ENCODE data around the gene RNF144B. TPM values are rescaled to one million over a fixed set of nuclear protein-coding genes. Genes with fewer than 3 reads are reported as not detected.
A peak's percentile ranks its signal among the peaks of the same experiment; 100 is the strongest.
"Not testable (repeated sequence)": the region's sequence is repeated elsewhere in the genome, so short reads cannot be mapped to it uniquely, and the experiment has no call there.

RNF144B gene
- total and polyA plus RNA-seq, 4 experiments from 2014 or later: 0.93 to 5.8 (median 3.2) TPM

DNA sequence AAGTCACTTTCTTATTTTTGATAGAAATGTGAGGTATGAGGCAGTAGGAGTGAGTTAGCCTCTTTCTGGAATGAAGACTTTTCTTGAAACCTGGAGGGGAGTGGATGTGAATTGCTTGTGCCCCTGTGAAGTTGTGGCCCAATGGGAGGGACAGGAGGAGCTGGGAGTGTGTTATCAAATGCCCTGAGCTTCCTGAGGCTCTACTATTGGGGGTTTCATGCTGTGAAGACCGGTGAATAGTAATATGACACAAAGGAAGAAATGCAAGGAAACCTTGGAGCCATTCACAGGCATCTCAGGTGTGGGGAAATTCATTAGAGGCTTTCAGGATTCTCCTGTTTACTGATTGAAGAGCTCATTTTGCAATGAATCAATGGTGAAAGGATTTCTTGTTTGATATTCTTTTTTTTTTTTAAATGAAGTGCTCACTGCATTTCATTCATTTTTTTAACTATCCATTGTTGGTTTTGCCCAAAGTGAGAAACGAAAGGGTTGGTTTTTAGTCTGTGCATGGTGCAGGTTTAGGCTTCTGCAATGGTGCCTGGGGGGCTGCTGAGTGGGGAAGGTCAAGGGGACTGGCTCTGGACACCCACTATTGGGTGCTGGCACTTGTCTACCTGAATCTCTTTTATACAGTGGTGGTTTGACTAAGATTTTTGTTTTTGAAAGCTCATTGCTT, 8.2 kb downstream of the RNF144B start:
- CTCF ChIA-PET (ENCODE audit: partially characterized antibody): no interaction called here
- H3K27ac Mint-ChIP-seq: no peak overlapping the region
- no peak overlapping the region for H3K4me3 Mint-ChIP-seq
- POLR2A ChIA-PET (ENCODE audit: partially characterized antibody): no interaction called here
- no peak overlapping the region for H3K27ac ChIP-seq (ENCODE audit: low read depth, low read length)
- no peaks in the 10 kb centered on the region for H3K36me3 ChIP-seq (ENCODE audit: insufficient read depth, low read length)
- H3K4me1 ChIP-seq (ENCODE audit: insufficient read depth, low read length): no peaks in the 10 kb centered on the region
- H3K27me3 ChIP-seq (ENCODE audit: insufficient read depth, low read length): no peaks in the 10 kb centered on the region
- intact Hi-C loops (cut with micrococcal nuclease): no loop called here
- no peak for DNase-seq
- H3K9me3 ChIP-seq (ENCODE audit: control insufficient read depth in 1 of 2, low read length in 2 of 2): no peaks in the 10 kb centered on the region
- H3K4me3 ChIP-seq (ENCODE audit: low read length in 2 of 2): no peak overlapping the region
- no peaks in the 10 kb centered on the region for H3K9me3 Mint-ChIP-seq
- peaks cover under 1 to 5% (median 4%) of the 10 kb centered on the region in 4 donors for H3K4me1 Mint-ChIP-seq
- H3K27me3 Mint-ChIP-seq: no peaks in the 10 kb centered on the region
- H3K36me3 Mint-ChIP-seq: peaks cover 5 to 17% of the 10 kb centered on the region in 2 donors

DNA sequence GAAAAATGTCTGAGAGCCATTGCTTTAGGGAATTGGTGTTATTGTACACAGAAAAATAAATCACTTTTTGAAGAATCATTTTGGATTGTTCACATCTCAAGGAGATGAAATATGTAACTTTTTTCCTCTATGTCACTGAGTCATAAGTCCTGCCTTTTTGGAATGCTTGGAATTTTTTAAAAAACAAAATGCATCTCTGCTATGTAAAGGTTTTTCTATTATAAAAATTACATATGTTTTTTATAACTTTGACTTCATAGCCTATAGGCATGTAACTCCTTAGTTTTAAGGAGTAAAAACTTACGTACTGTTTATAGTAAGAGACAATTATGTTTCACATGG, 8.7 kb downstream of the RNF144B start:
- H3K36me3 ChIP-seq (ENCODE audit: insufficient read depth, low read length): no peaks in the 10 kb centered on the region
- Mint-ChIP-seq H3K4me1 (peaks cover 6 to 9% (median 7%) of the 10 kb centered on the region in 4 donors), H3K36me3 (peaks cover 11 to 22% of the 10 kb centered on the region in 2 donors), H3K27me3 (no peaks in the 10 kb centered on the region), H3K9me3 (no peaks in the 10 kb centered on the region), H3K4me3 (no peak overlapping the region), H3K27ac (no peak overlapping the region)
- H3K4me1 ChIP-seq (ENCODE audit: insufficient read depth, low read length): no peaks in the 10 kb centered on the region
- no peak for DNase-seq
- no peaks in the 10 kb centered on the region for H3K9me3 ChIP-seq (ENCODE audit: control insufficient read depth in 1 of 2, low read length in 2 of 2)
- CTCF ChIA-PET (ENCODE audit: partially characterized antibody): no interaction called here
- no peaks in the 10 kb centered on the region for H3K27me3 ChIP-seq (ENCODE audit: insufficient read depth, low read length)
- POLR2A ChIA-PET (ENCODE audit: partially characterized antibody): no interaction called here
- intact Hi-C loops (cut with micrococcal nuclease): no loop called here
- no peak overlapping the region for H3K27ac ChIP-seq (ENCODE audit: low read depth, low read length)
- H3K4me3 ChIP-seq (ENCODE audit: low read length in 2 of 2): no peak overlapping the region

DNA sequence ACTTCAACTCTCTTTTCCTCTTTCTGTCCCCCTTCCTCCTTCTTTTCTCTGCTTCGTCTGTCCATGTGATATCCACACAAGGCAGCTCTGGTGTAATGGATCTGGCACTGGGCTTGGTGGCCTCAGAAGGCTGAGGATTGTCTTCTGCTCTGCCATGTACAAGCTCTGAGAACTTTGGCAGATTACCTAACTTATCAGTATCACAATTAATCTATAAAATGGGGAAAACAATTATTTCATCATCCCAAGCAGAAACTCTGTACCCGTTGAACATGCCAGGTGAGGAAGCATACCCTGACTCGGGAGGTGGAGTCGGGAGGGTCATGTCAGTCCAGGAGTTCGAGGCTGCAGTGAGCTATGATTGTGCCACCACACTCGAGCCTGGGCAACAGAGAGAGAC, 10.6 kb downstream of the RNF144B start:
- POLR2A ChIA-PET (ENCODE audit: partially characterized antibody): interaction anchor here (1.7 kb wide), 1 partner anchor 11 kb away, joined by 6 read pairs; the partner anchor contains the start of gene RNF144B
- Mint-ChIP-seq H3K9me3 (no peaks in the 10 kb centered on the region), H3K27me3 (no peaks in the 10 kb centered on the region), H3K4me3 (no peak overlapping the region), H3K36me3 (peaks cover 15 to 28% of the 10 kb centered on the region in 2 donors), H3K27ac (peak overlapping the region in 2 of 7 donors; percentile 39 to 48), H3K4me1 (peaks cover 11 to 13% (median 11%) of the 10 kb centered on the region in 4 donors)
- no peaks in the 10 kb centered on the region for H3K27me3 ChIP-seq (ENCODE audit: insufficient read depth, low read length)
- H3K36me3 ChIP-seq (ENCODE audit: insufficient read depth, low read length): no peaks in the 10 kb centered on the region
- no peak overlapping the region for H3K4me3 ChIP-seq (ENCODE audit: low read length in 2 of 2)
- H3K4me1 ChIP-seq (ENCODE audit: insufficient read depth, low read length): no peaks in the 10 kb centered on the region
- intact Hi-C loops (cut with micrococcal nuclease): no loop called here
- no peaks in the 10 kb centered on the region for H3K9me3 ChIP-seq (ENCODE audit: control insufficient read depth in 1 of 2, low read length in 2 of 2)
- DNase-seq: no peak
- CTCF ChIA-PET (ENCODE audit: partially characterized antibody): interaction anchor here (0.7 to 1.2 kb wide), 3 partner anchors 9 to 106 kb away, joined by 3 read pairs; partner anchors contain the start of gene RNF144B
- no peak overlapping the region for H3K27ac ChIP-seq (ENCODE audit: low read depth, low read length)

DNA sequence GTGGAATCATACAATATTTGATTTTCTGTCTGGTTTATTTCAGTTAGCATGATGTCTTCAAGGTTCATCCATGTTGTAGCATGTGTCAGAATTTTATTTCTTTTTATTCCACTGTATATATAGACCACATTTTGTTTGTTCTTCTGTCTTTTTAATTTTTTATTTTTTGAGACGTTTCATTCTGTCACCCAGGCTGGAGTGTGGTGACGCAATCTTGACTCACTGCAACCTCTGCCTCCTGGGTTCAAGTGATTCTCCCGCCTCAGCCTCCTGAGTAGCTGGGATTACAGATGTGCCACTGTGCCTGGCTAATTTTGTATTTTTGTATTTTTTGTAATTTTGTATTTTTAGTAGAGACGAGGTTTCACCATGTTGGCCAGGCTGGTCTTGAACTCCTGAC, 11.1 kb downstream of the RNF144B start:
- H3K27me3 ChIP-seq (ENCODE audit: insufficient read depth, low read length); POLR2A ChIA-PET (ENCODE audit: partially characterized antibody); H3K27ac ChIP-seq (ENCODE audit: low read depth, low read length); H3K27me3 Mint-ChIP-seq; H3K27ac Mint-ChIP-seq; H3K36me3 ChIP-seq (ENCODE audit: insufficient read depth, low read length); H3K4me1 ChIP-seq (ENCODE audit: insufficient read depth, low read length); H3K9me3 Mint-ChIP-seq; DNase-seq; intact Hi-C loops (cut with micrococcal nuclease); H3K4me3 Mint-ChIP-seq; H3K9me3 ChIP-seq (ENCODE audit: control insufficient read depth in 1 of 2, low read length in 2 of 2); H3K4me3 ChIP-seq (ENCODE audit: low read length in 2 of 2): not testable (repeated sequence)
- H3K4me1 Mint-ChIP-seq: peaks cover 11 to 13% (median 11%) of the 10 kb centered on the region in 4 donors
- CTCF ChIA-PET (ENCODE audit: partially characterized antibody): interaction anchor here (1.2 to 1.3 kb wide), 2 partner anchors 12 to 106 kb away, joined by 3 to 4 read pairs; partner anchors contain the start of gene RNF144B
- peaks cover 20 to 33% of the 10 kb centered on the region in 2 donors for H3K36me3 Mint-ChIP-seq

DNA sequence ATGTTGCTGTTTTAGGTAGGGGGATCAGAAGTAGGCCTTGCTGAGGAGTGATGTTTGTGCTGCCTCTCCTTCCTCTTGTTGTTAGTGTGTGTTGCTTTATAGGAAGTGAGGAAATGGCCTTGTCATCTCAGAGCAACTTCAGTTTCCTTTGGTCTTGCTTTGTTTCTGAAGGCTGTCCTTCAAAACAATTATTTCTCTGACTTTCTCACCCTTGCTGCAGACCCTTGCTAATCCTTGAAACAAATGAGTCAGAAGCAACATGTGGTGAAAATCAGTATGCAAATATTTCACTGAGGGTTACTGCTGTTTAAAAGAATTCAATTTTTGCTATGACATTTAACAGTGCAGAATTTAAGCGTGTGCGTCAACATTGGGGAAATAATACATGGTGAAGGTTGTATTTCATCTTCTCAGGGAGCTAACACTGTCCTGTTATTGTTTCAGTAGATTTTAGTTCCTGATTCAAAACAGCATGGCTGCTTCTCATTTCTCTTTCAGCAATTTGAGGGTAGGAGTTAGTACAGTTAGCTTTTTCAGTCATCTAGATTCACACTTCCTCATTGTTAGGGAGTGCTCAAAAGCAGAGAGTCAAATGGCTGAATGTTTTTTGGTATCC, 13.8 kb downstream of the RNF144B start:
- POLR2A ChIA-PET (ENCODE audit: partially characterized antibody): interaction anchor here (0.6 kb wide), 1 partner anchor 20 kb away, joined by 3 read pairs; no protein-coding TSS in a partner anchor
- intact Hi-C loops (cut with micrococcal nuclease): no loop called here
- peaks cover 26 to 42% of the 10 kb centered on the region in 2 donors for H3K36me3 Mint-ChIP-seq
- CTCF ChIA-PET (ENCODE audit: partially characterized antibody): no interaction called here
- H3K4me3 Mint-ChIP-seq: peak overlapping the region in 2 of 8 donors; percentile 1 to 14
- no peak overlapping the region for H3K4me3 ChIP-seq (ENCODE audit: low read length in 2 of 2)
- H3K4me1 ChIP-seq (ENCODE audit: insufficient read depth, low read length): no peaks in the 10 kb centered on the region
- peak overlapping the region in 6 of 7 donors; percentile 2 to 84 (median 50) for H3K27ac Mint-ChIP-seq
- H3K36me3 ChIP-seq (ENCODE audit: insufficient read depth, low read length): no peaks in the 10 kb centered on the region
- H3K27me3 ChIP-seq (ENCODE audit: insufficient read depth, low read length): no peaks in the 10 kb centered on the region
- H3K27ac ChIP-seq (ENCODE audit: low read depth, low read length): no peak overlapping the region
- H3K27me3 Mint-ChIP-seq: no peaks in the 10 kb centered on the region
- H3K4me1 Mint-ChIP-seq: peaks cover 10 to 12% (median 10%) of the 10 kb centered on the region in 4 donors
- no peaks in the 10 kb centered on the region for H3K9me3 ChIP-seq (ENCODE audit: control insufficient read depth in 1 of 2, low read length in 2 of 2)
- H3K9me3 Mint-ChIP-seq: no peaks in the 10 kb centered on the region
- no peak for DNase-seq

DNA sequence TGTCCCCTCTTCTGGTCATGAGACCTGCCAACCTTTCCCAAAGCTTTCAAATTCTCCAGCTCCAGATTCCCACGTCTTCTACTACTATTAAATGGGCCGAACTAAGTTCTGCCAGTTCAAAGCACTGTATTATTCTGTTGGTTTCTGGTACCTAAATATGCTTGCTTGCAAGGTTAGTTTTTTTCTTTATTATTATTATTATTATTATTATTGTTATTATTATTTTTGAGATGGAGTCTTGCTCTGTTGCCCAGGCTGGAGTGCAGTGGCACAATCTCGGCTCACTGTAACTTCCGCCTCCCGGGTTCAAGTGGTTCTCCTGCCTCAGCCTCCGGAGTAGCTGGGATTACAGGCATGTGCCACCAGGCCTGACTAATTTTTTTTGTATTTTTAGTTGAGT, 17.8 kb downstream of the RNF144B start:
- DNase-seq; H3K27ac ChIP-seq (ENCODE audit: low read depth, low read length); H3K4me3 ChIP-seq (ENCODE audit: low read length in 2 of 2); H3K27ac Mint-ChIP-seq; H3K9me3 ChIP-seq (ENCODE audit: control insufficient read depth in 1 of 2, low read length in 2 of 2); H3K36me3 ChIP-seq (ENCODE audit: insufficient read depth, low read length); H3K4me3 Mint-ChIP-seq; H3K27me3 Mint-ChIP-seq; intact Hi-C loops (cut with micrococcal nuclease); H3K9me3 Mint-ChIP-seq; H3K4me1 ChIP-seq (ENCODE audit: insufficient read depth, low read length); H3K27me3 ChIP-seq (ENCODE audit: insufficient read depth, low read length); POLR2A ChIA-PET (ENCODE audit: partially characterized antibody): not testable (repeated sequence)
- H3K4me1 Mint-ChIP-seq: peaks cover 7 to 12% (median 10%) of the 10 kb centered on the region in 4 donors
- CTCF ChIA-PET (ENCODE audit: partially characterized antibody): interaction anchor here (1.0 kb wide), 1 partner anchor 14 kb away, joined by 3 read pairs; no protein-coding TSS in a partner anchor
- peaks cover 25 to 45% of the 10 kb centered on the region in 2 donors for H3K36me3 Mint-ChIP-seq

DNA sequence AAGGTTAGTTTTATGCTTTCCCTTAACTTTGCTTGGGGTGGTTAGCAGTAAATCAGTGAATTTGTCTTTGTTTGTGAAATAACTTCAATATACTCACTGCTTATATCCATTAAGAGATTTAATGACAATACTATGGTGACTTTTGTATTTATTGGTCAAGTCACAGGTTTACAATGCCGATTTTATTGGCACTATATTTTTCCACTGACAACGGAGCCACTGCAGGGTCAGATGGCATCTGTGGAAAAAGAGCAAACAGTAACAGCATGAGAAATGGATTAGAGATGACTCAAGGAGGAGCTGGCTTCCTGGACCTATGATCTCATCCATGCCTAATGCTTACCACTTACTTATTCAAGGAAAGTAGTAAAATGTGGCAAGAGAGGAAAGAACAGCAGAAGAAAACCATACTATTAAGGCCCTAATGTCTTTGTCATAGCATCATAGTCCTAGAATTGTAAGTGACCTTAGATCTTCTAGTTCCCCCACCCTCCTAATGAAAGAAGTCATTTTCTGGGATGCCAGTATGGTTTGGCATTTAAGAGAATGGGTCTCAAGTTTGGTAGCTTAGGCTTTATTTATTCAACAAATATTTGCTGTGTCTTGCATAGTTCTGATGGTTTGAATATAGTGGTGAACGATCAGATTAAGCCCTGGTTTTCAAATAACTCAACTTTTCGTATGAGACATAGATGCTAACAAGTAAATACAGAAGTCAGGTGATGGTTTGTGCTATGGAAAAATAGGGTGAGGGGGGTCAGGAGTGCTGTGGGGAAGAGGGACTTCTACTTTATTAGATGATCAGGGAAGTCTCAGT, 18.5 kb downstream of the RNF144B start:
- no peaks in the 10 kb centered on the region for H3K27me3 ChIP-seq (ENCODE audit: insufficient read depth, low read length)
- Mint-ChIP-seq H3K4me3 (no peak overlapping the region), H3K9me3 (no peaks in the 10 kb centered on the region), H3K27ac (no peak overlapping the region), H3K27me3 (peaks cover 0 to 2% of the 10 kb centered on the region in 2 donors), H3K36me3 (peaks cover 20 to 47% of the 10 kb centered on the region in 2 donors), H3K4me1 (peaks cover 6 to 8% (median 6%) of the 10 kb centered on the region in 4 donors)
- no peak overlapping the region for H3K4me3 ChIP-seq (ENCODE audit: low read length in 2 of 2)
- POLR2A ChIA-PET (ENCODE audit: partially characterized antibody): no interaction called here
- H3K4me1 ChIP-seq (ENCODE audit: insufficient read depth, low read length): no peaks in the 10 kb centered on the region
- no peaks in the 10 kb centered on the region for H3K9me3 ChIP-seq (ENCODE audit: control insufficient read depth in 1 of 2, low read length in 2 of 2)
- DNase-seq: no peak
- no peaks in the 10 kb centered on the region for H3K36me3 ChIP-seq (ENCODE audit: insufficient read depth, low read length)
- CTCF ChIA-PET (ENCODE audit: partially characterized antibody): no interaction called here
- intact Hi-C loops (cut with micrococcal nuclease): no loop called here
- no peak overlapping the region for H3K27ac ChIP-seq (ENCODE audit: low read depth, low read length)

All from CD4-positive, alpha-beta memory T cell (primary cell).